NCI-H2227 (cell line): Measurements from ENCODE around the gene METTL23.
A peak's percentile ranks its signal among the peaks of the same experiment; 100 is the strongest.
"Not testable (repeated sequence)": the region's sequence is repeated elsewhere in the genome, so short reads cannot be mapped to it uniquely, and the experiment has no call there.

Source experiments
- DNase-seq: peaks from one replicate; lab custom pipeline; 2025; ENCODE audit not compliant: unreplicated experiment; lab: John Stamatoyannopoulos, UW

The METTL23 gene

DNA sequence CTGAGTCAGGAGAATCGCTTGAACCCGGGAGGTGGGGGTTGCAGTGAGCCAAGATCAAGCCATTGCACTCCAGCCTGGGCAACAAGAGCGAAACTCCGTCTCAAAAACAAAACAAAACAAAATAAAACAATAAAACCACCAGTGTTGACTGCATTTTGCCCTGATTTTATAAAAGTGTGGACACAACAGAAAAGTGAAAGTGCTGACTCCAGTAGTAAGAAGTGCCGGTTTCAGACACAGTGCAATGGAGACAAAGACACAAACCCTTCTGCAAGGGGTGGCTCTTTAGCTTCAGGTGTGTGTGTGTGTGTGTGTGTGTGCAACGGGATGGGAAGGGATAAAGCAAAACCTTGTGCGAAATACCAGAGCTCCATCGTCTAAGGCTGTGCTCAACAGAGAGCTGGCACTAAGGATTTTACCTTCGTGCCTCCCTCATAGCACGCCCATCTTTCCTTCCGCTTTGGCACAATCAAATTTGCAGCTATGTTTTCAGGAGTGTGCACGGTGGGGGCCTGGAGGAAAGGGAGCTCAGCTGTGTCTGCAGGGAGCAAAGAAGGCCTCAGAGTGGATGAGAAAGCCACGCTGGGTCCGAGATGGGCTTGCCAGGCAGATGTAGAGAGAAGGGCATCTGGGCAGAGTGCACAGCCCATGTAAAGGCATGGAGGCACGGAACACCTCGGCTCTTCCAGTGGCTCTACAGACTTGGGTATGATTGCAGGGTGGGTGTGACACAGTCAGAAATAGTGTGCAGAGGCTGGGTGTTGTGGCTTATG is 31.4 kb upstream of the METTL23 start:
- no peak for DNase-seq

DNA sequence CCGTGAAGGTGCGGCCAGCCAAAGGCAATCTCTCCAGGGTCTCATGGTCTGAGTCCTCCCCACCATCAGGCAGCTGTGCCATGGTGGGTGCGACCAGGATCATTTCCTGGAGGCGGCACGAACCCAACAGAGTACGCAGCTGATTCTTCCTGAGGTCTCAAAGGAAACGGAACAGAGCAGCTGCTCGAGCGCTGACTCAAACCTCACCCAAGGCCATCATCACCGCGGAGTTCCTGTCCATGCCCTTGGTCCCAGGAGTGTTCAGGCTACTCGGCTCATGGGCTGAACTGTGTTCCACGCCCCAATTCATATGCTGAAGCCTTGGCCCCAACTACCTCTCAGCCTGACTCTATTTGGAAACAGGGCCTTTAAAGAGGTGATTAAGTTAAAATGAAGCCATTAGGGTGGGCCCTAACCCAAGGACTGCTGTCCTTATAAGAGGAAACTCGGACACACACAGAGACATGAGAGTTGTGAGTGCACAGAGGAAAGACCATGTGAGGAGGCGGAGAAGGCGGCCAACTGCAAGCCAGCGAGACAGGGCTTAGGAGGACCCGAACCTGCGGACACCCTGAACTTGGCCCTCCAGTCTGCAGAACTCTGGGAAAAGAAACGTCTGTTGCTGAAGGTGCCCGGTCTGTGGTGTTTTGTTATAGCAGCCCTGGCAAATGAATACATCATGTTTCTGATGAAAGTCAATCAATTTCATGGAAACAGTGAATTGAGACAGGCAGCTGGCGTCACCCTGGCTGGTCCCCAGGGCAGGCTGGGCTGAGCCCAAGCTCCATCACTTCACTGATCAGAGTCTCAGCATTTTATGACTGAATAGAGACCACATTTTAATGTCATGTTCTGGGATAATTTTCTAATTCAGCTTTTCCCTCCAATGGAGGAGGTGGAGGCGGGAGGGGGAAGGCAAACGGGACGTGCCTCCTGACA is 29.6 kb upstream of the METTL23 start:
- no peak for DNase-seq

DNA sequence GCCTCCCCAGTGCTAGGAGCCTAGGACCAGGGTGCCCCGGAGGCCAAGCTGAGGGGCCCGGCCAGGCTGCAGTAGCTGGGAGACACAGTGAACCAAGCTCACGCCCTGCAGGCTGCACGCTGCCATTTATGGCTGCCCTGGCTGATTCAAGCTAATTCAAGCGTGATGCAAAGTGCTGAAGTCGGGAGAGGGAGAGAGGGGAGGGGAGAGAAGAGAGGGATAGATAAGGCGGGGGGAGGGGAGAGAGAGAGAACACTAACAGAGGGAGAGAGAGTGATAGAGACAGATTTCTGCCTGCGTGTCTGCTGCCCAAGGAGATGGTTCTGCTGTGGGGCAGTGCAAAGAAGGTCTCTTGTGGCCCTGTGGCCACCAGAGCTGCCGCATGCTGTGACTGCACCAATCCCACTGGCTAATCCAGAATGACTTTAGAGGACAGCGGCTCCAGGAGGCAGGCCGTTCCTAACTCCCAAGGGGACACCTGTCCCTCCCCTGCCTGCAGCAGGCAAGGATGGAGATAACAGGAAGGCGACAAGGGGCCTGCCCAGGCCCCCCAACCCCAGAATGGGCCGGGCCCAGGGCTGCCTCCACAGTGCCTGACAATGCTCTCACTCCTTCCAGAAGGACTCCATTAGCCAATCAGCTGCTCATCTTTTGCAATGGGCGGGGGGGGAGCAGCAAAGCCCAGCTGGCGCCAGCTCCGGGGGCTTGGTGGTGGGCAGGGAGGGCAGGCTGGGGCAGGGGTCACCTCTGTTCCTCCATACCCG is 28.8 kb upstream of the METTL23 start:
- DNase-seq, result peak; percentile 81

DNA sequence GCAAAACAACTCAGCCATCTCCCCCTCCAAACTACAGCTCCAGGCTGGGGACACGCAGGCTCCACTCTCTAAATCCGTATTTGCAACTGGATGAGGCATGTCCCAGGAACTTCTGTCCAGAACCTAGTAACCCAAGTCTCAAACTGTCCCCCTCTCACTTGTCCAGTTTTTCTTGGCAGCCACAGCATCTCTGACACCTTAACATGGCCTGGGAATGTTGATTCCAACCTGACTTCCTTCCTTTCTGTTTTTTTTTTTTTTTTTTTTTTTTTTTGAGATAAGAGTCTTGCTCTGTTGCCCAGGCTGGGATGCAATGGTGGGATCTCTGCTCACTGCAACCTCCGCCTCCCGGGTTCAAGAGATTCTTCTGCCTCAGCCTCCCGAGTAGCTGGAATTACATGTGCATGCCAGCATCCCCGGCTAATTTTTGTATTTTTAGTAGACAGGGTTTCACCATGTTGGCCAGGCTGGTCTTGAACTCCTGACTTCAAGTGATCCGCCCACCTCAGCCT is 28.1 kb upstream of the METTL23 start:
- DNase-seq, result not testable (repeated sequence)

DNA sequence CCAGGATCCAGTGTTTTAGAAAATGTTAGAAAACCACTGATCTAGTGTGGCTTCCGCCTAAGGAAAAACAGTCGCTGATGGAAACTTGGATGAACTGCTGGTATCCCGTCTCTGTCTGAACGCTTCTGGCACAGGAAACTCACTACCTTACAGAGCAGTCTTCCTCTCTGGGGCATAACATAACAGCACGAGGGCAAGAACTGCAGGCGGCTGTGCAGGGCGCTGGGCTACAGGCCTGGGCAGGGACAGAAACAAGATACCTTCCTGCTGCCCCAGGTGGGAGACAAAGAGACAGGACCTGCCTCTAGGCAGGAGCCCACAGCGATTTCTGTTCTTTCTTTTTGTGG is 26.4 kb upstream of the METTL23 start:
- DNase-seq, result no peak

DNA sequence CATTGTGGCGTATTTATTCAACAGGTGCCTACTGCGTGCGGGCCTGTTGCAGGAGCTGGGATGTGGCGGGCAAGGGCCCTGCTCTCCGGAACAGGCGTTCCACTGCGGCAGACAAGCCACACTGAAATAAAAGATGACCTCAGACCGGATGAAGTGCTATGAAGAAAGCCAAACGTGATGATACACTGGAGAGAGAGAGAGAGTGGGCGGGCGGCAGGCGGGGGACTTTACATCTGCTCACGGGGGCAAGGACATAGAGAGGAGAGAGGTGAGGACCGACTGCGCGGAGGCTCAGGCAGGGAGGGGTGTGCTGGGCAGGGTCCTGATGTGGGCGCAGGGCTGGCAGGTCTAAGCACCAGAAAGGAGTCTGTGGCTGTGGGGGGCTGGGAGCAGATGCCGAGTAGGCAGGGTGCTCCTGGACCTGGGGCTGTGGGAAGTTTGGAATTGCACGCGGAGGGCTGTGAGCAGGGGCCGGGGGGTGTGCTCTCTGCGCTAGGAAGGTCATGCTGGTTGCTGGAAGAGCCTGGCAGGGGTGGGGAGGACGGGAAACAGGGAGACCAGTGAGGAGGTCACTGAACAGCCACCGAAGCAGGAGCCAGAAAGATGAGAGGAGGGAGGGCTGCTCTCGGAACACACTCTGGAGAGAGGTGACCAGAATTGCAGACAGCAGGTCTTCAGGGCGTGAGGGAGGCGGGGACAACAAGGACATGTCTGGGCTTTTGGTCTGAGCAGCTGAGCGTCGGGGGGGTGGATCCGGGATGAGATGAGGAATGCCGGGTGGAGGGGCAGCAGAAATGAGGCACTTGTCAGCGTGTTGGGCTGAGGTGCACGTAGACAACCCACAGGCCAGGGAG is 25.8 kb upstream of the METTL23 start:
- DNase-seq, result peak; percentile 78

DNA sequence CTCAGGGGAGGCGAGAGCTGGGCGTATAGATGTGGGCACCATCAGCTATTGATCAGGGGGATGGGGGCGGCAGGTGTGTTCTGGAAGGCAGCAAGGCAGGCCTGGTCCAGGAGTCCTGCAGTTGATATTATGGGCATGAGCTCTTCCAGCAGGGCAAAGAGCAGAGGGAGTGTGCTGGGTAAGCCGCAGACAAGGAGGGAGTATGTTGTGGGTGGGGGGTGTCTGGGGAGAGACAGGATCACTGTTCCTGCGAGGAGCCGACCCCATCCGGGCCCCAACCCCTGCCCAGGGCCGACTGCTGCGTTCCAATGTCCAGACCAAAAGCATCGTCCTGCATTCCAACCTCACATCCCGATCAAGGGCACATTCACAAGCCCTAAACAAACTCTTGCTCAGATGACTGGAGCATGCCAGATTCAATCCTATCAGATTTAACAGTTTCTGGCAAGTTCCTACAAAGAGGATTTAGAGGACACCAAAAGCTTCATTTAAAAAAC is 25.1 kb upstream of the METTL23 start:
- no peak for DNase-seq

DNA sequence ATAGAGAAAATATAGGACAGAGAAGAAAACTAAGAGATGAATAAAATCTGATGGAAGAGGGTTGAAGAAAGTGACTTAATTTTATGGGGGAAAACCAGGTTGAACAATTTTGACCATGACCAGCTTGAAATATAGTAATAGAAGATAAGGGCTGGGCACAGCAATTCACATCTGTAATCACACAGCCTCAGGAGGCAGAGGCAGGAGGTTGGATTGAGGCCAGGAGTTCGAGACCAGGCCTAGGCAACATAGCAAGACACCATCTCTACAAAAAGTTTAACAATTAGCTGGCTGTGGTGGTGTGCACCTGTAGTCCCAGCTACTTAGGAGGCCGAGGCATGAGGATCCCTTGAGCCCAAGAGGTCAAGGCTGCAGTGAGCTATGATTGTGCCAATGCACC is 24.6 kb upstream of the METTL23 start:
- DNase-seq, result no peak

DNA sequence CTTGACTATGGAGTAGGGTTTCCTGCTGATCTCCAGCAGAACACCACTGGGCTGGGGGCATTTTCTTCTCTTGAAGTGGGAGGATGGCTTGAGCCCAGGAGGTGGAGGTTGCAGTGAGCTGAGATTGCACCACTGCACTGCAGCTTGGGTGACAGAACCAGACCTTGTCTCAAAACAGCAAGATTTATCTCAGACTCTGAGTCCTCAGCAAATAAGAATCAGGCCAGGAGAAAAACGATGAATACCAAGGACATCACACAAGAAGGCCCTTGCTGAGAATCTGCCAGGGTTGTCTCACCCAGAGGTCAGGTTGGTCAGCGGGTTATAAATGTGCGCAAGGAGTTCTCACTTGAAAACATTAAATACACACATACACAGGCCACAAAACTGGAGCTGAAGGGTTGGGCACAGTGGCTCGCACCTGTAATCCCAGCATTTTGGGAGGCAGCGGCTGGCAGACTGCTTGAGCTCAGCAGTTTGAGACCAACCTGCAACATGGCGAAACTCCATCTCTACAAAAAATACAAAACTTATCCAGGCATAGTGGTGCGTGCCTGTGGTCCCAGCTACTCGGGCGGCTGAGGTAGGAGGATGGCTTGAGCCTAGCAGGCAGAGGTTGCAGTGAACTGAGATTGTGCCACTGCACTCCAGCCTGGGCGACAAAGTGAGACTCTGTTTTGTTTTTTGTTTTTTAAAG is 23.6 kb upstream of the METTL23 start:
- no peak for DNase-seq

DNA sequence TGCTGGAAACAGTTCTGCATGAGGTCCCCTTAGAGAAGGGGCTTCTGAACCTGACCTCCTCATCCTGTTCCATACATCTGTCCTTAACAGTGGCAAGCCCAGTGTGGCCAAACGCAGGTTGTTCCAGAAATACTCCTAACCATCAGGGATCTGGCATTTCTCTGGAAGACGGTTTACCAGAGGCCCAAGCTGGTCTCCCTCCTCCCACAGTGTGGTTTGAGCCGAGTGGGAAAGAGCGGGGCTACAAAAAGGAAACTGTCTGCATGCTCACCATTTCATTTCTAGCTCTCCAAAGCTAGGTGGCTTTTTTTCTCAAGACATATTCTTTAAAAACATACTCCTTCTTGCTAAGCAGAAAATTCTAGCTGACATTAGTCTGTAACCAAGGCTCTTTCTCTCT is 21.8 kb upstream of the METTL23 start:
- DNase-seq, result no peak

DNA sequence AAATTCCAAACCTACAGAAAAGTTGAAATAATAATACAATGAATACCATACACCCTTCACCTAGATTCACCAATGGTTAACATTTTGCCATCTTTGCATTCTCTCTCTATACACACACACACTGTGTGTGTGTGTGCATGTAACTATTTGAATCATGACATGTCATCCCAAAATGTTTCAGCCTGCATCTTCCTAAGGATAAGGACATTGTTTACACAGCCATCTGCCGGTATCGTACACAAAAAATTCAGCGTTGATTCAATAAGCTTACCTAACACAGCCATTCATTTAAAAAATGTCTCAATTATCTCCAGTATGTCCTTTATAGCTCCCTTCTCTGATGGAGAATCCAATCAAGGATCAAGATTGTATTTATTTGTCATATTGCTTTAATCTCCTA is 19.8 kb upstream of the METTL23 start:
- DNase-seq, result no peak

DNA sequence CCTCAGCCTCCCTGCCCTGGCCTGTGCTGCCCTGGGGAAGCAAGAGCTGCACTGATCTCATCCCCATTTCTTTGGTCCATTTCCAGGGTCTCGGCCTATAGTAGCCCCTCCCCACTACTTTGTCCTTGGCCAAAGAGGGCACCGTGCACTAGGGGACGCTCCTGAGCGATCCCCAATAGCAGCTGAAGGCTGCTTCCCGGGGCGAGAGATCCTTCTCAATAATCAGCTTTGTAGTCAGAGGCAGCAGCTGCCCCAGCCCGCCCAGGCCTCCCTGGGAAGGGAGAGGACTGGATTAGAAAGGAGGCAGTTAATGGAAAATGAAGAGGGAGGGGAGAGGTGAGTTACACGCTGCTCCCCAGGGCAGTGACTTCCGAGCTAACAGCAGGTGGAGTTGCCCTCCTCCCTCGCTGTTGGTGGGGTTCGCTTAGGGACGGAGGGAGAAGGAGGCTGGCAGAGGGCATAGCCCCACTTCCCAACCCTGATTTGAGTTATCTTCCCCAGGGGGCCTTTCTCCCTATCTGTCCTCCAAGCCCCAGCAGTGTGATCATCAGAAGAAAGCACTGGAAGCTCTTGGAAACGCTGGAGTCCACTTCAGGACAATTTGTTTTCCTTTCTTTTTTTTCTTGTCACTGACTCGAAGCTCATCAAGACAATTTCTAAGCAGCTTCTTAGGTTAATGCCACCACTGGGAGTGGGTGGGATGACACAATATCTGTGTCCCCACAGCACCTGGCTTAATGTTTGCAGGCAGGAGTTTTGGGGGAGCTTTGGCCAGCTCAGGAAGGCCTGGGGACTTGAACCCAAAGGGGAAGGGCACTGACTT is 18.4 kb upstream of the METTL23 start:
- peak; percentile 79 for DNase-seq

DNA sequence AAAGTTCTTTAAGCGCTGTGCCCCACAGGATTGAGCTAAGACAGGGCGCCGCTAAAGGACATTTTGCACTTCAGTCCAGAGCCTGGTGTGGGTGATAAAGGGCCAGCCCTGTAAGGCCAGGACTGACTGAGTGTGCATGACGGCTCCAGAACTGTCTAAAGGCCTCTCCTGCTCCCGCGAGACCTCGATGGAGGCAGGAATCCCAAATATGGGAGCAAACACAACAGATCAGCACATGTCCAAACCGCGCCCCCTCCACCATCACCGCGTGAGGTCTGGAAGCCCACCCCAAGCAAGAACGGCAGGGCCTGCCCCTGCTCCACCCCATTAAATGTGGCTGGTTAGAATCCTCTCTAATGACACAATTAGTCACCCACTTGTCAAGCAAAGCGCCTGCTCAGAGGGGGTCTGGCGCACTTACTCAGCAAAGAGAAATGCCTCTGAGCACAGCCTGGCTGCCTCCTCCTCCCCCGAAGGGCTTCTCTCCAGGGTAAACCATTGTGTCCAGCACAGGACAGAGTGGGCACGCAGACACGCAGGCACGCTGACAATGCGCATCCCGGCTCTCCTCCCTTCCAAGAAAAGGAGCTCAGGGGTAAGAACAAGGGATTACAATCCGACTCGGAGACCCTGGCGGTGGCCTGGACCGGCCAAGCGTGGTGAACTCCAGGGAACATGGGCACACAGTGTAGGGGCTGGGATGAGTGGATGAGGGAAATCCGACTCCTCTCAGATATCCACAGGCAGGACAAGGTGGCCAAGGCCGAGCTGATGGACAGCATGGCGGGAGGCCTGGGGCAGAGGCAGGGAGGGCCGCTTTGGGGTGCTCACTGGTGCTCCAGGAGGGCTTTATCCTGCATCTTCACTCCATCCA is 17.3 kb upstream of the METTL23 start:
- peak; percentile 75 for DNase-seq

DNA sequence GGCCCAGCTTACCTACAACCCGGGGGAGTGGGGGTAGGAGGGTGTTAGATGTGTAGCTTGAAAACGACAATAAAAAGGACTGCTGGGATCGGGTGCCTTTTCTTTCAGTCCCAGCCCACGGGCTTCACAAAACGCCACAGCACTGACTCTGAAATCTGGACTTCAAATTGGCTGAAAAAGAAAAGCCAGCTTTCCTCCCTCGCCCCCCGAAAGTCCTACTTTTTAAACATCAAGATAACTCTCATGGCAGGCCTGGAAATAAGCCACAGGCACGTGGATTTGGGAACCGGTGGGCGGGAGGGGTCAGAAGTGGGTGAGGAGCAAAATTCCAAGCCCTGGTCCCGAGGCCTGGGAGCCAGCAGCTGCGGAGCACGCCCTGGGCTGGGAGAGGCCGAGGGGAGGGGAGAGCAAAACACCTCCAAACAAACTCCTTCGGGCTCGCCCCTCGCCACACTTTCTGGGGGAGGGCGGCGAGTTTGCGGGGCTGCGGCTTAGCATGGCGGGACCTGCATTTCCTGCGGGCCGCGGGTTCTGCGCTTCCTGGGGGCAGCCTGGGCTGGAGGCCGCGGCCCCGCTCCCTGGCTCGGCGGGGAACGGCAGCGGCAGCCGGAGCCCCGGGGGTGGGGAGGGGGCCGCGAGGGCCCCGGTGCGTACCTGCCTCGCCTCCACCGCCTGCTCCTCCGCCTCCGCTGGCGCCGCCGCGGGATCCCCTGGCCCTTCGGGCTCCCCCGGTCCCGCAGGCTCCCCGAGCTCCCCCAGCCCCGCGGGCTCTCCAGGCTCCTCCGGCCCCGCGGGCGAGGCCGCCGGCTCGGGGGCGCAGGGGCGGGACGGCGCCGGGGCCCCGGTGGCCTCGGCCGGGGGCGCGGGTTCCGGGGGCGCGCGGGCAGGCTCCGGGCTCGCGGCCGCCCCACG is 16.4 kb upstream of the METTL23 start:
- DNase-seq, result not testable (repeated sequence)

DNA sequence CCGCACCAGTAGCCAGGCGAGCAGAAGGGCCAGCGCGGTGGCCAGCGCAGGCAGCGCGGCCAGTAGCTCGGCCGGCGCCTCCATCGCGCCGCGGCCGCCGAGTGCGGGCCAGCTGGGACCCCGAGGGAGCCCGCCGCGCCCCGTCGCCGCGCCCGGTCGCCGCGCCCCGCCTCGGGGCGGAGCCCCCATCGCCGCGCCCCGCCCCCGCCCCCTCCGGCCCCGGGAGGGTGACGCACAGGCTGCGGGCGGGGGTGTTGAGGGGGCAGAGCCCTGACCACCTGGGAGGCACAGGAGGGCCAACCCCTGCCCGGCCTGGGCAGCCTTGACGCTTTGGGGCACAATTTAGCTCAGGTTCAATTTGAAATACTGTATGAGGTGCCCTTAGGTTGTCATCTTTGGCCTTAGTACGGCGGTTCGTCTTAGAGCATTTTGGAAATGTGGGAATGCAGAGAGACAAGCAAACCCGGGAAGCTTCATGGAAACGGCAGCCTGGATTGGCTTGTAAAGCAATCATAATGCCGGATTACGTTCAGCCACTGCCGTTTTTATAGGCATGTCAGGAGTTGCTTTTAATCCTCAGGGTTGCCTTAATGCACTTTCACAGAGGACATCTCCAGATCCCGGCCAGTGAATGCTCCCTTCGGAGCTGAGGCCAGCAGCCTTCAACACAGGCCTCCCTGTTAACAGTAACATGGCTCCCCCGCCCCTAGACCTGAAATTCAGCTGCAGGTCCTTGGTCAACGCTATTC is 15.6 kb upstream of the METTL23 start, which contains the start of gene MXRA7:
MXRA7 (minus strand) TSS at position 103 of the 749 bp plus-strand sequence; CDS start at position 84, 19 bp downstream.
- DNase-seq, result peak; percentile 78

DNA sequence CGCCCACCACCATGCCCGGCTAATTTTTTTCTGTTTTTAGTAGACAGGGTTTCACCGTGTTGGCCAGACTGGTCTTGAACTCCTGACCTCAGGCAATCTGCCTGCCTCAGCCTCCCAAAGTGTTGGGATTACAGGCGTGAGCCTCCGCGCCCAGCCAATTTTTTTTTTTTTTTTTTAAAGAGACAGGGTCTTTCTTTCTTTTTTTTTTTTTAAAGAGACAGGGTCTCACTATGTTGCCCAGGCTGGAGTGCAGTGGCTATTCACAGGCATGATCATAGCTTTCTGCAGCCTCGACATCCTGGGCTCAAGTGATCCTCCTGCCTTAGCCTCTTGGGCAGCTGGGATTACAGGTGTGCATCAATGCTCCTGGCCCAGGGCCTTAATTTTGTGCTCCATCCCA is 14.3 kb upstream of the METTL23 start:
- DNase-seq, result not testable (repeated sequence)
